ENCODE measurements around the gene VSNL1. TPM values are rescaled to one million over a fixed set of nuclear protein-coding genes. Genes with fewer than 3 reads are reported as not detected.
A peak's percentile ranks its signal among the peaks of the same experiment; 100 is the strongest.

Gene VSNL1
- total RNA-seq, 1 experiment from 2014 or later, result not detected

GRCh38 chr2:17593445-17593840 lies 52.9 kb downstream of the VSNL1 start:
- peaks cover 17% of the 10 kb centered on the region for H3K4me1 ChIP-seq (ENCODE audit: insufficient read depth, low read length)
- no TSS peak for BruUV-seq (replicated peaks)

GRCh38 chr2:17593841-17594491 lies 53.5 kb downstream of the VSNL1 start:
- no peak overlapping the region for H3K9ac ChIP-seq (ENCODE audit: low read length)
- no peaks in the 10 kb centered on the region for H3K79me2 ChIP-seq (ENCODE audit: low read length)
- H2AFZ ChIP-seq (ENCODE audit: low read length), result no peak overlapping the region
- CTCF ChIA-PET, result no interaction called here
- no peaks in the 10 kb centered on the region for H3K9me3 ChIP-seq (ENCODE audit: low read length)
- POLR2A ChIA-PET (ENCODE audit: unreplicated experiment), result no interaction called here
- ATAC-seq, result no peak
- H3K4me3 ChIP-seq (ENCODE audit: low read length), result no peak overlapping the region
- H3K4me2 ChIP-seq (ENCODE audit: low read length), result peak overlapping the region; percentile 17; the same call in 1 of the 2 replicates
- H3F3A ChIP-seq (ENCODE audit: low read length, unreplicated experiment), result no peaks in the 10 kb centered on the region
- H3K27me3 ChIP-seq (ENCODE audit: low read length), result no peaks in the 10 kb centered on the region
- TF ChIP-seq CTCF (conservative IDR thresholded peaks at IDR 0.05; ENCODE audit: low read depth, low read length) (no peak), EZH2 (IDR thresholded peaks at IDR 0.05; ENCODE audit: low read length, unreplicated experiment) (no peak), EZH2phosphoT487 (IDR thresholded peaks at IDR 0.05; ENCODE audit: borderline replicate concordance, low read length) (no peak)
- no TSS peak for BruUV-seq (replicated peaks)
- intact Hi-C loops (cut with micrococcal nuclease), result no loop called here
- H3K9me2 ChIP-seq (replicated peaks; ENCODE audit: low read length), result no peaks in the 10 kb centered on the region
- H3K4me1 ChIP-seq (ENCODE audit: insufficient read depth, low read length), result peaks cover 18% of the 10 kb centered on the region
- no peaks in the 10 kb centered on the region for H4K20me1 ChIP-seq (ENCODE audit: low read length)
- H3K27ac ChIP-seq (ENCODE audit: low read length), result no peak overlapping the region
- no peaks in the 10 kb centered on the region for H3K36me3 ChIP-seq (ENCODE audit: low read depth, low read length)
- peak; percentile 52 for DNase-seq

More at GRCh38 chr2:17593445-17593840, 52.9 kb downstream of the VSNL1 start:
- no peaks in the 10 kb centered on the region for H3K9me2 ChIP-seq (replicated peaks; ENCODE audit: low read length)
- H3K79me2 ChIP-seq (ENCODE audit: low read length), result no peaks in the 10 kb centered on the region
- no peak overlapping the region for H3K4me3 ChIP-seq (ENCODE audit: low read length)
- no peaks in the 10 kb centered on the region for H4K20me1 ChIP-seq (ENCODE audit: low read length)
- no peak overlapping the region for H3K27ac ChIP-seq (ENCODE audit: low read length)
- intact Hi-C loops (cut with micrococcal nuclease), result no loop called here
- DNase-seq, result no peak
- no peaks in the 10 kb centered on the region for H3K9me3 ChIP-seq (ENCODE audit: low read length)
- H3F3A ChIP-seq (ENCODE audit: low read length, unreplicated experiment), result no peaks in the 10 kb centered on the region
- H3K4me2 ChIP-seq (ENCODE audit: low read length), result peak overlapping the region; percentile 17; the same call in 1 of the 2 replicates
- no peak overlapping the region for H3K9ac ChIP-seq (ENCODE audit: low read length)
- no peaks in the 10 kb centered on the region for H3K36me3 ChIP-seq (ENCODE audit: low read depth, low read length)
- ChIA-PET CTCF (no interaction called here), POLR2A (ENCODE audit: unreplicated experiment) (no interaction called here)
- ATAC-seq, result no peak
- no peaks in the 10 kb centered on the region for H3K27me3 ChIP-seq (ENCODE audit: low read length)
- H2AFZ ChIP-seq (ENCODE audit: low read length), result no peak overlapping the region
- TF ChIP-seq EZH2phosphoT487 (IDR thresholded peaks at IDR 0.05; ENCODE audit: borderline replicate concordance, low read length) (no peak), CTCF (conservative IDR thresholded peaks at IDR 0.05; ENCODE audit: low read depth, low read length) (no peak), EZH2 (IDR thresholded peaks at IDR 0.05; ENCODE audit: low read length, unreplicated experiment) (no peak)
